NCI-H146 (cell line): ENCODE measurements around the gene SNX17.
"Not testable (repeated sequence)": the region's sequence is repeated elsewhere in the genome, so short reads cannot be mapped to it uniquely, and the experiment has no call there.

Experiments used
- DNase-seq: peaks from one replicate; lab custom pipeline; 2025; lab: John Stamatoyannopoulos, UW

Gene SNX17, protein sequence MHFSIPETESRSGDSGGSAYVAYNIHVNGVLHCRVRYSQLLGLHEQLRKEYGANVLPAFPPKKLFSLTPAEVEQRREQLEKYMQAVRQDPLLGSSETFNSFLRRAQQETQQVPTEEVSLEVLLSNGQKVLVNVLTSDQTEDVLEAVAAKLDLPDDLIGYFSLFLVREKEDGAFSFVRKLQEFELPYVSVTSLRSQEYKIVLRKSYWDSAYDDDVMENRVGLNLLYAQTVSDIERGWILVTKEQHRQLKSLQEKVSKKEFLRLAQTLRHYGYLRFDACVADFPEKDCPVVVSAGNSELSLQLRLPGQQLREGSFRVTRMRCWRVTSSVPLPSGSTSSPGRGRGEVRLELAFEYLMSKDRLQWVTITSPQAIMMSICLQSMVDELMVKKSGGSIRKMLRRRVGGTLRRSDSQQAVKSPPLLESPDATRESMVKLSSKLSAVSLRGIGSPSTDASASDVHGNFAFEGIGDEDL

DNA sequence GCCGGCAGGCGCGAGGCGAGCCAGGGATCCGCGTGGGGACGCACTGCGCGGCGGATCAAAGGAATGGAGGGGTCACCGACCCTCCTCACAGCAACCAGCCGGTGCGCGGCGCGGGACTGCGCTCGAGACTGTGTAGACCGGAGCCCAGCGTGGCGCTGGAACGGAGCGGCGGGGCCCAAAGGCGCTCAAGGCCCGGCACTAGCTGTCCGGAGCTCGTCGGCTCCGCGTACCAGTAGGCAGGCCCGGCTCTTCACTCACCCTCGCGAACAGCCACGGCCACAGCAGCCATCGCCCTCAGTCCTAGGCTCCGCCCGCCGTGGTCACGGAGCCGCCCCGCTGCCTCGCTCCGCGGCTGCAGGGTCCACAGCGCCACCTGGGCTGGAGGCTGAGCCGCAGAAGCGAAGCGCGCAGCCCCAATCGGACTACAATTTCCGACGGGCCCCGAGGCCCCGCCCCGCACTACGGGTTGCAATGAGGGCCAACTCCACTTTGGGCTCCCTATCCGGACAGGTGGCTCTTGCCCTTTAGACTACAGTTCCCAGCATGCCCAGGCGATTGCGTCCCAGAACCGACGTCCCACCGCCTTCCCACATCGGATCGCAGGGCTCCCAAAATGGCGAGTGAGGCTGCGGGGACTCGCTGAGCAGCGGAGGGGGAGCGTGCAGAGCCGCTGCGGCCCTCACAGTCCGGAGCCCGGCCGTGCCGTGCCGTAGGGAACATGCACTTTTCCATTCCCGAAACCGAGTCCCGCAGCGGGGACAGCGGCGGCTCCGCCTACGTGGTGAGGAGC is at the start of gene SNX17, which contains the start of gene EIF2B4:
TSS of gene SNX17 (plus strand) at position 591 of the 790 bp plus-strand sequence. CDS start at position 719, 128 bp downstream.
TSS of gene EIF2B4 (minus strand) at position 313 of the 790 bp plus-strand sequence. CDS start at position 289, 24 bp downstream.
- DNase-seq: peak; percentile 98

DNA sequence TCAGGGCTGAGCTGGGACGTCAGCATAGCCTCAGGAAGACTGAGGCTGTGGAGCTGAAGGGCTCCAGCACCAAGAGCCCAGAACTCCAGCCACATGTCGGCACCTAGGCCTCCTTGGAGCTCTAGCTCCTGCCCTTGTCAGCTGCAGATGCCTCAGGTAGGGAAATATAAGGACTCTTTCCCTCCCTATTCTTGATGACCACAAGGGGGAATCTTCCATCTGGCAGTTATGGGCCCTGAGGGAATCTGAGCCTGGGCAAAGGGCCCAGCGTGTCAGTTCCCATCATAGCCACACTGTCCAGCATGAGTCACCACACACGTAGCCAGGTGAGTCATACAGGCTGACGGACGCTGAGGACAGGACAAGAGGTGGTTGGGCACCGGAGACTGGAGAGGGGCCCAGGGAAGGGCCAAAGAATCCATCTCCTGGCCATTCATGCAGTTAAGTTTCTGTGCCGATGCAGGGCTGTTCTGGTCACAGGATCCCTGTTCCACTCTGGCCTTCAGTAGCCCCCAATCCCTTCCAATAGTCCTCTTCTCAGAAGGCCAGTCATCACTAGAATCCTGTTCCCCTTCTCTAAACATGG is 49.4 kb upstream of the SNX17 start:
- peak; percentile 37 for DNase-seq

DNA sequence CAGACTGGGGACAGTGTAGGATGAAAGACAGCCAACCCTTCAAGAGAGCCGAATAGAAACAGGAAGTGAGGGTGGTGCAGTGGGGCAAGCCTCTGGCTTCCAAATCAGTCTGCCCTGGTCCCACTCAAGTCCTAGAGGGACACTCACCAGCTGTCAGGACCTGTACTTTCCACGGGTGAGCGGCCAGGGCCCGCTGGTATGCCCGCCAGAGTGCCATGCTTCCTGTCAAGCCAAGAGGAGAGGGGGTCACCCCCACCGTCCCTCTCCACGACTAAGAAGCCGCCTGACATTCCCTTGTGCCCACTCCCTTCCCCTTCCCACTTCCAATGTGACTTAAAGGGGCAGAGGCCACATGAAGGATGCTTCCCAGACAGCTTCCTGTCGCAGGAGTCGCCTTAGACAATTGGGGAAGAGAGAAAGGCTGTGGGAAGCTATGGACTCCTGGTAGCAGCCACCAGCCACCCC is 48.1 kb upstream of the SNX17 start:
- DNase-seq: no peak

DNA sequence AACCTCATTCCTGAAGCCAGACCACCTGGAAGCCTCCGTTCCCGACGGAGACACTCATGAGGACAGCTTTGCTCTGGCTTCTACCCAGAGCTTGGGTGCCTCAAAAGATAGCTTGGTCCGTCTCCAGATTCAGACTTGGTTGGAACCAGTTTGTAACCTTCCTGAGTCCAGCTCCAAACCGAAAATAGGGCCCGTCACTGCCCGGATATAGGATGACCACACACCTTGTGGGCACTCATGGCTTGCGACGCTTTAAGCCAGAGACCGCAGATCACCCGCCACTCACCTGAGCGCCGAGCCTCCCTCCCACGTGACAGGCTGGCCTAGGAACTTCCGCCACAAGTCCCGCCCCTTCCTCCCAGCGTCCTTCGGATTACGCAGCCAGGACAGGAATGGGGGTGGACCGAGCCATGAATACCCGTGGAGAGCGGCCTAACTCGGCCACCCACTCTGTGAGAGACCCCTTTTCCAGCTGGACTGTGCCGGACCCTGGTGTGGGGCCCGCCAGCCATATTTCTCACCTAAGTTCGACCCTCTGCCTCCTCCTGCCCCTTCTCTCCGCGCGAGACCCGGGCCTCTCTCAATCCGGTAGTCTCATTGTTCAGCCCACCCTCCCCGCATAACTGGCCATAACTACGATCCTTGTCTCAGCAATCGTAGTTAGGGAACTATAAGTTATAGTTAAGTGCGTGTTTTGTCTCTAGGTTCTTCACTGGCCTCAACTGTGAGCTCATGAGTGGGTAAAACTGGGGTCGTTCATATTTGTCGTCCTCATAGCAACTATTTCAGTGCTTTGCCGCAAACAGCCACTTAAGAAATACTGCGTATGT is 47.4 kb upstream of the SNX17 start, which contains the start of gene MPV17:
TSS of gene MPV17 (minus strand) at position 332 of the 830 bp plus-strand sequence. CDS start 580 bp downstream, outside the sequence.
- peak; percentile 92 for DNase-seq

DNA sequence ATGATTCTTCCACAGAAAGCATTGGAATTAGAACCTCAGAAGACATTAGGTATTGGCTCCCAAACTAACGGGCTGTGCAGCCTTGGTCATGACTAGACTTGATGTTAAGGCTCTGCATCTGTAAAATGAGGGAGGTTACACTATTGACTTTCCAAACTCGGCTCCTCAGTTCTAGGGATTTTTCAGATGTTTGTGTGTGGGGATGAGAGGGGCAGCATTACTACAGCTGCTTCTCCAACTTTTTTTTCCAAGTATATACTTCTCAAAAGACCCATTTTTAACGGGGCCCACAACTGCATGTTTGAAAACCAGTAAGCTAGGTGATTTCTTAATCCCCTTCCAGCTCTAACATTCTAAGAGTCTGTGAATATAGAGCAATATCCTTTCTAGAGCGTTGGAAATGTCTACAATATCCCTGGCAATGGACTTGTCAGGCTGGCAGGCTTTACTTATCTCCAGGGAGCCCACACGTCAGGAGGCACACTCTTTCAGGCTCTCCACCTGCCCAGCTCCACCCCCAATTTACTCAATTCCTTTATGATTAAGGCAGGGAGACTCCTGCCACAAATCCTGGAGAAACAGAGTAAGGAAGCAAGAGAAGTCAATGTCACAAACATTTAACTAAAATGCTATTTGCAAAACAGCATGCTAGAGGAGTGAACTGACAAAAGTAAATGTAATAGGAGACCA is 46.7 kb upstream of the SNX17 start:
- no peak for DNase-seq

DNA sequence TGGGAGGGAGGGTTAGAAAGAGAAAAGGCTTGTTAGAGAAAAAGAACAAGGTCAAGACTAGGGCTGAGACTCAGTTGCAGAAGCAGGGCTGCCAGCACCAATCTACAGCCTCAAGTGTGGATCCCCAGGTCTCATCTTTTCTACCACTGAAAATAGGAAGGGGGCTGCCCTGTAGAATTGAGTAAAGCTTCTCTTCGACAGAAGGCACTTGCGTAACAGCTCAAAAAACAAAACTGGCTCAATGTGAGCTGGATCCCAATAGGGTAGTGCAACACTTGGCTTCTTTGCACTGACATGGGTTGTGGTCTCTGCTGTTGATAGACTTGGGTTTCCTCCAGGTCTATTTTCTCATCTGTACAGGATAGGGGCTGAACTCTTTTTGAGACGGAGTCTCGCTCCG is 45.7 kb upstream of the SNX17 start:
- DNase-seq: no peak

DNA sequence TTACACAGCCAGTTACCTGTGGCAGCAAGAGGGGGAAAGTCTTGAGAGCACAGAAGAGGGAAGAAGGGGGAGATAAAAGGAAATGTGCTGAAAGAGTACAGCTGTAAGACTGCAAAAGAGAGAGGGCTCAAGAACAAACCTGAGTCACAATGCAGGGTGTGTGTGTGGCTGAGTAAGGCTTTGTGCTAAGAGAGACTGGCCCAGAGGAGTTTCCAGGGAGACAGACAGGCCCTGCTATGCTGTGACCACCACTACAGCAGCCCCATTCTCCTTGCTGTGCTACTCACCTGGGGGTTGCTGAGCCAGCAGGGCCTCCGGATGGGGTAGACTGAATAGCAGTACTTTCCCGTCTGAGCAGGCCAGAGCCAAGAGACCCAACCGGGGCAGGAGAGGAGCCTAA is 35.1 kb upstream of the SNX17 start:
- no peak for DNase-seq

DNA sequence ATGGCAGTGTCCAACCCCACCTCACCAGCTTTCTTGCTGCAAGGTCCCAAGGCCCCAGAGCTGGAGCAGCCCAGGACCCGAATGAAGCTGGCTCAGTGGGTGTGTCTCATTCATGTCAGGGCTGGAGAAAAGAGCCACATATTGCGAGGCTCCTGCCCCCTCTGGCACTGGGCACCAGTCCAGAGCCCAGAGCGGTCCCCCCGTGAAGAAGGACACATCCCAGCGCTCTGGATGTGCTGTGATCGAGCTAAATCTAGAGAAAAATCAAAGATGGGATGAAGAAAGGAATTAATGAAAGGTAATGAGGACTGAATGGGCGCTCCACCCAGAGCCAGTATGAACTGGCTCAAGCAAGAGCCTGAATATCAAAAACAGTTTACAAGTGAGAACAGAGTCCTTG is 34.2 kb upstream of the SNX17 start:
- no peak for DNase-seq

DNA sequence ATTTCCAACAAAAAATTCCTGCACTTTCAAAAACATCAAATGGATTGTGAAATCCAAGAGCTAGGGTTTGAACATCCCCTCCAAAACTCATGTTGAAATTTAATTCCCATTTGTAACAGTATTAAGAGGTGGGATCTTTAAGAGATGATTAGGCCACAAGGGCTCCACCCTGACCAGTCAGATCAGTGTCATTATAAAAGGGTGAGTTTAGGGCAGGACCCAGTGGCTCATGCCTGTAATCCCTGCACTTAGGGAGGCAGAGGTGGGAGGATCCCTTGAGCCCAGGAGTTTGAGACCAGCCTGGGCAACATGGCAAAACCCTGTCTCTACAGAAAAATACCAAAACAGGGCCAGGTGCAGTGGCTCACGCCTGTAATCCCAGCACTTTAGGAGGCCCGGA is 22.8 kb upstream of the SNX17 start:
- no peak for DNase-seq

DNA sequence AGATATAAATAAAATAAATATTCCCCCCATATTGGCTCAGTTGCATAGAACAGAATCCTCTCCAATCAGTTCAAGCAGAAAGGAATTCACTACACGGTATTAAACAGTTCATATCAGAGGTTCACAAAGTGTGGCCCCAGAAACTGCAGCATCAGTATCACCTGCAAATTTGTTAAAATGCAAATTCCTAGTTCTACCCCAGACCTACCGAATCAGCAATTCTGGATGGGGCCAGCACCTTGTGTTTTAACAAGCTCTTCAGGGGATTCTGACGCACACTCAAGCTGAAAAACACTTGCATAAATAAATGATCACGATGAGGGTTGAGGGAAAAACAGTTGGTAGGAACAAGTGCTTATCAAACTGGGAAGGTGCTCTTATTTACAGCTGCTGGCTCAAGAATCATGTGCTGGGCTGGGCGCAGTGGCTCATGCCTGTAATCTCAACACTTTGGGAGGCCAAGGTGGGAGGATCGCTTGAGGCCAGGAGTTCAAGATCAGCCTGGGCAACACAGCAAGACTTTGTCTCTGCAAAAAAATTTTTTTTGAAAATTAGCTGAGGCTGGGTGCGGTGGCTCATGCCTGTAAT is 20.2 kb upstream of the SNX17 start:
- no peak for DNase-seq

DNA sequence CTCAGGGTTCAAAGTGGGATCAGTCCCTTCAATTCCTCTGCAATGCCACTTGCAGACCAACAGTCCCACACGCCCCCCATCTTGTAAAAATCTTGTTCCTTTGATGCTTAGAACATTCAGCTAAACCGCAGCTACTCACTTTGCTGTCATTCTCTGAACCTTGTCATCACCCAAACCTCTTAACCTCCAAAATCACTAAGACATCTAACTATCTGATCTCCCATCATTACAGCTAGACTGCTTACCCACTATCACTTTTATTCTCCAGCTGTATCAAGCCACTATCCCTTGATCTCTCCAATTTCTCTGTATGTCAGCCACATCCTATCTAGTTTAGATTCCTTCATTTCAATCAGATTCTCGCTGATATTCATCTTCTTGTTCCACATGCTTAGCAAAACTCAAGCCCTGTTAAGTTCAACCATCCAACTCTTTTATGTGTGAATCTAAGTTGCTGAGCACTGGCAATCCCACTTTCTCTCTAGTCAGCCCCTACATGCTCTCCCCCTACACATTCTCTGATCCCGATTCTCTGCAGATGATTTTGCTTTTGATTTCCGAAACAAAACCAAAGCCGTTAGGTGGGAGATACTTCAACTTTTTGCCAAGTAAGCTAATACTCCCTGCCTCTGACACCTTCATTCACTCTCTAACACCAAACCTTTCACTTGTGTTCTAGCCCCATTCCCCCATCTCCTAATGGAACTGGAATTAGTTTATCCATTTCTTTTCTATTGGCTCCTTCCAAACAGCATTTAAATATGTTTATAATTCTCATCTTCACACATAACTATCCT is 18.4 kb upstream of the SNX17 start:
- DNase-seq: no peak

DNA sequence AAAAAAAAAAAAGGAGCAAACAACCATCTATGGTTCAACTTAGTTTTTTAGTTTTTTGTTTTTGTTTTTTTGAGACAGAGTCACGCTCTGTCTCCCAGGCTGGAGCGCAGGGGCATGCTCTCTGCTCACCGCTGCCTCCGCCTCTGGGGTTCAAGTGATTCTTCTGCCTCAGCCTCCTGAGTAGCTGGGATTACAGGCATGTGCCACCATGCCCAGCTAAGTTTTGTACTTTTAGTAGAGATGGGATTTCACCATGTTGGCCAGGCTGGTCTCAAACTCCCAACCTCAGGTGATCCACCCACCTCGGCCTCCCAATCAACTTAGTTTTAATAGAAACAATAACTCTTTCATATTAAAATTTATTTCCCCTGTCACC is 17.0 kb upstream of the SNX17 start:
- not testable (repeated sequence) for DNase-seq

DNA sequence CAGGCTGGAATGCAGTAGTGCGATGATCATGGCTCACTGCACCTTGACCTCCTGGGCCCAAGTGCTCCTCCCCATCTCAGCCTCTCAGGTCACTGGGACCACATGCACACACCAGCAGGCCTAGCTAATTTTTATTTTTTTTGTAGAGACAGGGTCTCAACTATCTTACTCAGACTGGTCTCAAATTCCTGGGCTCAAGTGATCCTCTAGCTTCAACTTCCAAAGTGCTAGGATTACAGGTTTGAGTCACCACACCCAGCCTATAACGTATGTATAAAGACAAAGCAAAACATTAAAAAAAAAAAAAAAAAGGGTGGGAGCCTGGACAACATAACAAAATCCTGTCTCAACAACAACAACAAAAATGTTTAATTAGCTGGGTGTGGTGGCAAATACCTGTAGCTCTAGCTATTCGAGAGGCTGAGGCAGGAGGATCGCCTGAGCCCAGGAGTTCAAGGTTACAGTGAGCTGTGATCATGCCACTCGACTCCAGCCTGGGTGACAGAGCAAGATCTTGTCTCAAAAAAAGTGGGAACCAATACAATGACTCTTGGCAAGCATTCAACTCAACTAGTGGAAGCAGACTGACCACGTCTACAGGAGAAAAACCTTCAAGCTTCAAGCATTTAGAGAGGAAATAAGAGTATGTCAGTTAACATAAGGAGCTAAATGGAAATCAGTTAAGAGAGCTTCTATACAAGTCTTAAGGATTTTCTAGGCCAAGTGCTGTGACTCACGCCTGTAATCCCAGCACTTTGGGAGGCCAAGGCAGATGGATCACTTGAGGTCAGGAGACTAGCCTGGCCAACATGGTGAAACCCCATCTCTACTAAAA is 16.4 kb upstream of the SNX17 start:
- DNase-seq: no peak

DNA sequence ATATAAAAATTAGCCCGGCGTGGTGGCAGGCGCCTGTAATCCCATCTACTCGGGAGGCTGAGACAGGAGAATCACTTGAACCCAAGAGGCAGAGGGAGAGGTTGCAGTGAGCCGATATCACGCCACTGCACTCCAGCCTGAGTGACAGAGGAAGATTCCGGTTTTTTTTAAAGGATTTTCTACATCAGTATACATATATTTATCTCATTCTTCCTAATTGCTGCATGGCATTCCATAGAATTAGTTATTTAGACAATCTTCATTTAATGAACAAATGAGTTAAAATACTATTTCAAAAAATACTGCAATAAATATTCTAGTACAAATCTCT is 15.9 kb upstream of the SNX17 start:
- no peak for DNase-seq

DNA sequence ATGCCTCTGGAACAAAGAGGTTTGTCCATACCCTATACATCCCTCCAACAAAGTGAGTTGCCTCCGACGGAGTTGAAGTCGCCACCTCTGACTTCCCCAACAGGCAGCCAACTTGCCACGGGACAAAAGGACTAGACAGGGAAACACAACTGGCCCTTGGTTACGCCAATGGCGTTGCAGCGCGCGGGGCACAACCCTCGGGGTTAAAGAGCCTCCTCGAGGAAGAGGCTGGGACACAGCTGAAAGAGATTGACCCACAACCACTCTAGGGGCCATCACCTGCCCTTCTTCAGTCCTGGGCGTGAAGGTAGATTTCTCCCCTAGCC is 14.4 kb upstream of the SNX17 start:
- DNase-seq: peak; percentile 75

DNA sequence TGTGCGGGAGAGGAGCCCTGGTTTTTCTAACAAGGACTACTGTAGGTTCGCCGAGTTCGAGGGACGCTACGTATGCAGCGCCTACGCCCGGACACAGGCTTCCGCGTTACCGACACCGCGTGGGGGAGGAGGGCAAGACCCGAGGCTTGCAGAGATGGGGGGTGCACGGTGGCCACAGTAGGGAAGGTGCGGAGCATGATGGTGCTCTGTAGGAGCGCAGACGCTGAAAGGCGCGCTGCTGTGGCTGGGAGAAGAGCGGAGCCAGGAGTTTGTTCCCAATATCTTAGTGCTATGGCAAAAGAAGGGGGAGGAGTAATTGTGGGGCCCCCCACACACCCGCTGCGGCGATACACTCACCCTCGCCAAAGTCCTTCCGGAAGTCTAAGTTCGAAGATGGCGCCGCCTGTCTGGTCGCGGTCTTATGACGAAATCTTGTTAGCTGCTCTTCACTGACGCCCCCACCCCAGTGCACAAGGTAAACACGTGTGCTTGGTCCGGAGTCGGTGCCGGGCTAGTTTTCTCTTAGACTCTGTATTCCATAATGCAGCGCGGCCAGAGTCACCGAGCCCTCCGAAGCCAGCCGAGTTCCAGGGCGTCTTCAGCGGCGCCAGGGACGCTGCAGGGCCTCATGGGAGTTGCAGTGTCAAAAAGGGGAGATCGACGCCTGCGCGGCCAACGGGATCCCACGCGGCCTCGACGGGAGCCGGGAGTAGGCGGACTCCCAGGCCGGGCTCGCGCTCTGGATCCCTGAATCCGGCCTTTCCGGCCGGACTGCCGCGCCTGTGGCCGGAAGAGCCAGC is 13.8 kb upstream of the SNX17 start, which contains the start of gene GTF3C2:
TSS of gene GTF3C2 (minus strand) at position 383 of the 800 bp plus-strand sequence. CDS start 13,210 bp downstream, outside the sequence.
- peak; percentile 99 for DNase-seq

DNA sequence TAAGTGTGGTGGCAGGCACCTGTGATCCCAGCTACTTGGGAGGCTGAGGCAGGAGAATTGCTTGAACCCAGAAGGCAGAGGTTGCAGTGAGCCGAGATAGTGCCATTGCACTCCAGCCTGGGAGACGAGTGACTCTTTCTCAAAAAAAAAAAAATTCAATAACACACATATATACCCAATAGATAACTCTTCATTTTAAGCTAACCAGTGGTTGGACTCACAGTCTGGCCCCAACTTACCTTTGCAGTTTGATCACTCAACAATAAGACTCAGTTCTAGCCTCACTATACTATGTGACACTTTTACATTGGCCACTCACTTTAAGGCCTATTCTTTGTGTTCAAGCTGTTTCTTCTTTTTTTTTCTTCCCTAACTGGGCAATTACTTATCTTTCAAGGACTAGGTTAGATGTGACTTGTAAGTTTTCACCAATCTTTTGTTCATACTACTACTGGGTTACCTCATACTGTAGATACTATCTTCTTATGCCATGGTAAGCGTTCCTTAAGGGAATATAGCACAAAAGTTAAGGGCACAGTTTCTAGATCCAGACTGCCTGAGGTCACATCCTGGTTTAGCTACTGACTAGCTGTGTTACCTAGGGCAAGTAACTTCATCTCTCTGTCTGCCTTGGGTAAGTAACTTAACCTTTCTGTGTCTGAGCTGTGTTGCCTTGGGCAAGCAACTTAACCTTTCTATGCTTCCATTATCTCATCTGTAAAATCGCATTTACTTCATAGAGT is 7.6 kb upstream of the SNX17 start:
- no peak for DNase-seq
